GM12892 (cell line): ENCODE measurements around the gene BCL7A.
"Not testable (repeated sequence)": the region's sequence is repeated elsewhere in the genome, so short reads cannot be mapped to it uniquely, and the experiment has no call there.

Experiments used
- DNase-seq: peaks from one replicate; pipeline ENCODE4 v3.0.0; 2011; ENCODE audit not compliant: insufficient read length
- FAIRE-seq: peaks from 2 replicates; lab custom pipeline; 2011; peaks lifted over from hg19 to GRCh38; lab: Jason Lieb, UNC
- POLR2A ChIP-seq: IDR thresholded peaks from 2 replicates; pipeline ENCODE4 v1.6.1; 2011; ENCODE audit warnings: low read depth, low read length, control low read depth
- POLR2AphosphoS5 ChIP-seq: IDR thresholded peaks from 2 replicates; pipeline ENCODE4 v1.6.1; 2011; ENCODE audit warnings: low read depth, low read length, control low read depth
- TAF1 ChIP-seq: IDR thresholded peaks from 2 replicates; pipeline ENCODE4 v1.6.1; 2011; ENCODE audit warnings: low read depth, mild to moderate bottlenecking, control low read depth, low read length, borderline replicate concordance

BCL7A gene

GRCh38 chr12:122051231-122051876, 29.7 kb downstream of the BCL7A start:
- no peak for TF ChIP-seq POLR2A
- TF ChIP-seq TAF1: no peak
- TF ChIP-seq POLR2AphosphoS5: no peak
- DNase-seq (no peak), FAIRE-seq (no peak)

DNA sequence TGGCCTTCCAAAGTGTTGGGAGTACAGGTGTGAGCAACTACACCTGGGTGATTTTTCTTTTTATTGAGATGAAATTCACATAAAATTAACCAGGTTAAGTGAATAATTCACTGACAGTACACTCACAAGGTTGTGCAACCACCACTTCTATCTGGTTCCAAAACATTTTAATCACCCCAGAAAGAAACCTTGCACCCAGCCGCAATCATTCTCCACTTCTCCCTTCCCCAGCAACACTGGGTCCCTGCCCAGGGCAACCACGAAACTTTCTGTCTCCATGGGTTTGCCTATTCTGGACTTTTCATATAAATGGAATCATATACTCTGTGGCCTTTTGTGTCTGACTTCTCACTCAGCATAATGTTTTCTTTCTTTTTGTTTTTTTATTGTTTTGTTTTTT, 30.6 kb downstream of the BCL7A start:
- no peak for DNase-seq
- TF ChIP-seq POLR2AphosphoS5 (no peak), TAF1 (no peak)
- FAIRE-seq: no peak

DNA sequence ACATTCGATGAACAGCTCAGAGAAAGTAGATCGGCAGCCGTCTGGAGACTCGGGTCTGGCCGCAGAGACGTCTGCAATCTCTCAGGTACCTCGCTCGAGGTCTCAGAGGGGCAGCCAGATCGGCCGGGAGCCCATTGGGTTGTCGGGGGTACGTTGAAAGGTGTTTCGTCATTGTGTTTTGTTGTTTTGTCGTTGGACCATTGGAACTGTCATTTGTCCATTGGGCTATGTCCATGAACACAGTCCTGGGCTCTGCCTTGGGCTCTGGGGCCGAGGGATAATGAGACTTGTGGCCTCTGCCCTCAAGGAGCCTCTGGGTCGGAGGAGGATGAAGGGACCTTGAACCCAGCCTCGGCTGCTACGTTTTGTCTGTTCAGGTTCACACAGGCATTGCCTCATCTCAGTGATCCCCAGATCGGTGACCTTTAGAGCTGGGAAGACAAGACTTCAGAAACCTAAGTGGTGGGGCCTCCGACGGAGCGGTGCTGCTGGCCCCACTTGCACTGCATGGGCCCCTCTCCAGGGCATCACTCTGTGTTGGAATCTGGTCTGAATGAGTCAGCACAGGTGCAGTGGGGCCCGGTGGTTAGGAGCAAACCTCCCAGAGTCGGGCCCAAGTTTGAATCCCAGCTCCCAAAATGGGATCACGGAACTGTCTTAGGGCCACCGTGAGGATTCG, 33.3 kb downstream of the BCL7A start:
- TF ChIP-seq TAF1: no peak
- no peak for TF ChIP-seq POLR2AphosphoS5
- TF ChIP-seq POLR2A: no peak
- FAIRE-seq (no peak), DNase-seq (no peak)

DNA sequence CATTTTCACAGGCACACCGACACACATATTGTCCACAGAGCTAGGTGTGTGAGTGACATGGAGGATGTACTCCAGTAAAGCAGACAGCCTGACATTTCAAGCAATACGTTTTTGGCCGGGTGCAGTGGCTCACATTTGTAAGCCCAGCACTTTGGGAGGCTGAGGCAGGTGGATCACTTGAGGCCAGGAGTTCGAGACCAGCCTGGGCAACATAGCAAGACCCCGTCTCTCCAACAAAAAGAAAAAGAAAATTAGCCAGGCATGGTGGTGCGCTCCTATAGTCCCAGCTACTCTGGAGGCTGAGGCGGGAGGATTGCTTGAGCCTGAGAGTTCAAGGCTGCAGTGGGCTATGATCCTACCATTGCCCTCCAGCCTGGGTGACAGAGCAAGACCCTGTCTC, 34.7 kb downstream of the BCL7A start:
- DNase-seq, FAIRE-seq: not testable (repeated sequence)

- FAIRE-seq (no peak), DNase-seq (no peak)
Measured at GRCh38 chr12:122057007-122057735, 35.5 kb downstream of the BCL7A start.

GRCh38 chr12:122057769-122058168, 36.1 kb downstream of the BCL7A start:
- TF ChIP-seq TAF1 (no peak), POLR2A (no peak), POLR2AphosphoS5 (no peak)
- FAIRE-seq: no peak

More at GRCh38 chr12:122057007-122057735, 35.5 kb downstream of the BCL7A start:
- TF ChIP-seq TAF1 (no peak), POLR2A (no peak), POLR2AphosphoS5 (no peak)

GRCh38 chr12:122058549-122059149, 37.0 kb downstream of the BCL7A start:
- FAIRE-seq (no peak), DNase-seq (no peak)
- TF ChIP-seq TAF1 (no peak), POLR2A (no peak), POLR2AphosphoS5 (no peak)

More at GRCh38 chr12:122057769-122058168, 36.1 kb downstream of the BCL7A start:
- no peak for DNase-seq

- FAIRE-seq (no peak), DNase-seq (no peak)
- TF ChIP-seq POLR2A: no peak
- no peak for TF ChIP-seq TAF1
- no peak for TF ChIP-seq POLR2AphosphoS5
Measured at GRCh38 chr12:122059203-122059960, 37.7 kb downstream of the BCL7A start.

GRCh38 chr12:122060081-122060501, 38.4 kb downstream of the BCL7A start:
- no peak for TF ChIP-seq POLR2A
- no peak for TF ChIP-seq TAF1
- TF ChIP-seq POLR2AphosphoS5: no peak
- DNase-seq (no peak), FAIRE-seq (no peak)

GRCh38 chr12:122061253-122061652, 39.6 kb downstream of the BCL7A start:
- DNase-seq (no peak), FAIRE-seq (no peak)
- no peak for TF ChIP-seq POLR2AphosphoS5
